Panc1 (cell line): ENCODE results near the gene ABCC8. TPM values are rescaled to one million over a fixed set of nuclear protein-coding genes. Genes with fewer than 3 reads are reported as not detected.

Experiments
- ATAC-seq: fragments of 200-7000 bp; cut with Tn5 transposase; 2 replicates; pipeline ENCODE4 v1.9.1; 2020; ENCODE audit warnings: mild to moderate bottlenecking, moderate library complexity
- BruUV-seq: library from RNA; stranded (reverse); fragments of 400-500 nt; replicated peaks from 2 replicates; lab custom pipeline; 2021; lab: Mats Ljungman, UMichigan
- CTCF ChIA-PET: fragments of 300-600 bp; sonication (Branson Sonifier 250); formaldehyde crosslinking; loops from one replicate; lab custom pipeline; 2022; ENCODE audit warnings: antibody characterized with exemption; lab: Charles Lee
- POLR2A ChIA-PET: fragments of 300-600 bp; sonication (Branson Sonifier 250); formaldehyde crosslinking; loops from one replicate; lab custom pipeline; 2022; ENCODE audit warnings: antibody characterized with exemption; lab: Charles Lee
- DNase-seq: peaks from one replicate; pipeline ENCODE4 v3.0.0-alpha.2; 2010; ENCODE audit warnings: low read depth, low spot score
- H3K27ac ChIP-seq: 2 replicates; pipeline ENCODE4 v1.5.1; 2011; ENCODE audit warnings: mild to moderate bottlenecking, low read length, inconsistent platforms
- H3K27me3 ChIP-seq: fragments of 200-500 bp; sonication (Bioruptor generic); 2 replicates; pipeline ENCODE4 v1.6.0; 2014; ENCODE audit warnings: low read length, inconsistent platforms; ENCODE audit not compliant: control insufficient read depth, insufficient read depth
- H3K36me3 ChIP-seq: fragments of 200-500 bp; sonication (Bioruptor generic); 2 replicates; pipeline ENCODE4 v1.5.1; 2014; ENCODE audit warnings: inconsistent platforms, mild to moderate bottlenecking, low read length, moderate library complexity; ENCODE audit not compliant: control insufficient read depth, insufficient read depth
- H3K4me1 ChIP-seq: 2 replicates; pipeline ENCODE4 v1.5.1; 2011; ENCODE audit warnings: inconsistent platforms, mild to moderate bottlenecking, low read length, moderate library complexity; ENCODE audit not compliant: control insufficient read depth, insufficient read depth
- H3K4me3 ChIP-seq, 2 experiments: 2 replicates each; pipeline ENCODE4 v1.5.1; 2011 to 2012; ENCODE audit warnings: low read depth in 2 of 2, low read length in 2 of 2, mild to moderate bottlenecking in 2 of 2, inconsistent platforms in 1 of 2, moderate library complexity in 1 of 2
- H3K9me3 ChIP-seq: fragments of 200-500 bp; sonication (Bioruptor generic); 2 replicates; pipeline ENCODE4 v1.5.1; 2014; ENCODE audit warnings: low read depth, mild to moderate bottlenecking, inconsistent platforms, low read length, moderate library complexity; ENCODE audit not compliant: control insufficient read depth, insufficient read depth
- POLR2AphosphoS5 ChIP-seq: IDR thresholded peaks from 2 replicates; pipeline ENCODE4 v1.6.1; 2012; ENCODE audit warnings: mild to moderate bottlenecking, low read depth, low read length, moderate library complexity
- SIN3A ChIP-seq: IDR thresholded peaks from 2 replicates; pipeline ENCODE4 v1.6.1; 2012; ENCODE audit warnings: low read depth, mild to moderate bottlenecking, low read length, moderate library complexity, borderline replicate concordance; ENCODE audit not compliant: insufficient read depth
- TCF7L2 ChIP-seq: IDR thresholded peaks from 2 replicates; pipeline ENCODE4 v1.6.1; 2011; ENCODE audit warnings: mild to moderate bottlenecking, low read depth, low read length, inconsistent platforms
- in situ Hi-C: cut with HindIII; loops from 2 replicates; pipeline ENCODE4 v1.10.0; 2016; ENCODE audit warnings: low sequenced_read_pairs, low pct_unique_long_range_greater_than_20kb
- intact Hi-C: fragments of 100-400 bp; cut with micrococcal nuclease; formaldehyde crosslinking; loops from one replicate; pipeline ENCODE4 v1.10.0; 2022; ENCODE audit not compliant: unreplicated experiment
- total RNA-seq: library from RNA; stranded (reverse); gene quantifications from one replicate; pipeline ENCODE4 v1.2.1, GENCODE V29; 2021; ENCODE audit not compliant: unreplicated experiment
- TF ChIP-seq, protein P1 (sequence below), 2 experiments: IDR thresholded peaks; 2 replicates each; pipeline ENCODE4 v1.6.1; 2011 to 2012; ENCODE audit warnings: low read depth in 2 of 2, control low read depth in 1 of 2, low read length in 1 of 2, mild to moderate bottlenecking in 1 of 2, moderate library complexity in 1 of 2; ENCODE audit not compliant: insufficient read depth in 1 of 2
- TF ChIP-seq, protein P2 (sequence below): fragments of 450-650 bp; IDR thresholded peaks from 2 replicates; pipeline ENCODE4 v1.5.1; 2017; ENCODE audit warnings: mild to moderate bottlenecking

ABCC8 gene
- total RNA-seq, 1 experiment from 2014 or later: 0.18 TPM

DNA sequence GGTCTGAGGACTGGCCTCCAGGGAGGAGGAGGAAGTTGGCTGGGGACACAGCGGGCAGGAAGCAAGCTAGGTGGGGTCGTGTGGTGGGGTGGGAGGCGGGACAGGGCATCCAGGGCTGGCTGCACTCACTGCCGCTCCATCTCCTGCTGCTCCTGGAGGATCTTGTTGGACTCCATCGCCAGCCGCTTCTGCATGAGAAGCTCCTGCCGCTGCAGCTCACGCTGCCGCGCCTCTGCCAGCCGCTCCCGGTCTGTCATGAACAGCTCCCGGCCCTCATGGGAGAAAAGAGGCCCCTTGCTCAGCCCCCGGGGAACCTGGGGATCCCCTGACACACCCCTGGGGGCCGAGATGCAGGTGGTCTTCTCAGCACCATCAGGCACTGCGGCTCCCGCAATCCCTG is 46.0 kb upstream of the ABCC8 start:
- in situ Hi-C loops (no loop called here), intact Hi-C loops (no loop called here)
- Histone ChIP-seq H3K4me1 (no peaks in the 10 kb centered on the region), H3K27ac (no peak overlapping the region), H3K36me3 (no peaks in the 10 kb centered on the region), H3K9me3 (no peaks in the 10 kb centered on the region), H3K27me3 (no peaks in the 10 kb centered on the region), H3K4me3 (no peak overlapping the region)
- ChIA-PET CTCF (no interaction called here), POLR2A (no interaction called here)
- DNase-seq (no peak), ATAC-seq (no peak)
- BruUV-seq: no TSS peak
- TF ChIP-seq, protein P1, sequence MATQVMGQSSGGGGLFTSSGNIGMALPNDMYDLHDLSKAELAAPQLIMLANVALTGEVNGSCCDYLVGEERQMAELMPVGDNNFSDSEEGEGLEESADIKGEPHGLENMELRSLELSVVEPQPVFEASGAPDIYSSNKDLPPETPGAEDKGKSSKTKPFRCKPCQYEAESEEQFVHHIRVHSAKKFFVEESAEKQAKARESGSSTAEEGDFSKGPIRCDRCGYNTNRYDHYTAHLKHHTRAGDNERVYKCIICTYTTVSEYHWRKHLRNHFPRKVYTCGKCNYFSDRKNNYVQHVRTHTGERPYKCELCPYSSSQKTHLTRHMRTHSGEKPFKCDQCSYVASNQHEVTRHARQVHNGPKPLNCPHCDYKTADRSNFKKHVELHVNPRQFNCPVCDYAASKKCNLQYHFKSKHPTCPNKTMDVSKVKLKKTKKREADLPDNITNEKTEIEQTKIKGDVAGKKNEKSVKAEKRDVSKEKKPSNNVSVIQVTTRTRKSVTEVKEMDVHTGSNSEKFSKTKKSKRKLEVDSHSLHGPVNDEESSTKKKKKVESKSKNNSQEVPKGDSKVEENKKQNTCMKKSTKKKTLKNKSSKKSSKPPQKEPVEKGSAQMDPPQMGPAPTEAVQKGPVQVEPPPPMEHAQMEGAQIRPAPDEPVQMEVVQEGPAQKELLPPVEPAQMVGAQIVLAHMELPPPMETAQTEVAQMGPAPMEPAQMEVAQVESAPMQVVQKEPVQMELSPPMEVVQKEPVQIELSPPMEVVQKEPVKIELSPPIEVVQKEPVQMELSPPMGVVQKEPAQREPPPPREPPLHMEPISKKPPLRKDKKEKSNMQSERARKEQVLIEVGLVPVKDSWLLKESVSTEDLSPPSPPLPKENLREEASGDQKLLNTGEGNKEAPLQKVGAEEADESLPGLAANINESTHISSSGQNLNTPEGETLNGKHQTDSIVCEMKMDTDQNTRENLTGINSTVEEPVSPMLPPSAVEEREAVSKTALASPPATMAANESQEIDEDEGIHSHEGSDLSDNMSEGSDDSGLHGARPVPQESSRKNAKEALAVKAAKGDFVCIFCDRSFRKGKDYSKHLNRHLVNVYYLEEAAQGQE (IDR thresholded peaks at IDR 0.05; ENCODE audit: insufficient read depth in 1 of 2, low read depth in 2 of 2, low read length in 1 of 2): no peak
- TF ChIP-seq, protein P2, sequence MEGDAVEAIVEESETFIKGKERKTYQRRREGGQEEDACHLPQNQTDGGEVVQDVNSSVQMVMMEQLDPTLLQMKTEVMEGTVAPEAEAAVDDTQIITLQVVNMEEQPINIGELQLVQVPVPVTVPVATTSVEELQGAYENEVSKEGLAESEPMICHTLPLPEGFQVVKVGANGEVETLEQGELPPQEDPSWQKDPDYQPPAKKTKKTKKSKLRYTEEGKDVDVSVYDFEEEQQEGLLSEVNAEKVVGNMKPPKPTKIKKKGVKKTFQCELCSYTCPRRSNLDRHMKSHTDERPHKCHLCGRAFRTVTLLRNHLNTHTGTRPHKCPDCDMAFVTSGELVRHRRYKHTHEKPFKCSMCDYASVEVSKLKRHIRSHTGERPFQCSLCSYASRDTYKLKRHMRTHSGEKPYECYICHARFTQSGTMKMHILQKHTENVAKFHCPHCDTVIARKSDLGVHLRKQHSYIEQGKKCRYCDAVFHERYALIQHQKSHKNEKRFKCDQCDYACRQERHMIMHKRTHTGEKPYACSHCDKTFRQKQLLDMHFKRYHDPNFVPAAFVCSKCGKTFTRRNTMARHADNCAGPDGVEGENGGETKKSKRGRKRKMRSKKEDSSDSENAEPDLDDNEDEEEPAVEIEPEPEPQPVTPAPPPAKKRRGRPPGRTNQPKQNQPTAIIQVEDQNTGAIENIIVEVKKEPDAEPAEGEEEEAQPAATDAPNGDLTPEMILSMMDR: no peak
- TF ChIP-seq TCF7L2 (no peak), POLR2AphosphoS5 (no peak), SIN3A (no peak)

DNA sequence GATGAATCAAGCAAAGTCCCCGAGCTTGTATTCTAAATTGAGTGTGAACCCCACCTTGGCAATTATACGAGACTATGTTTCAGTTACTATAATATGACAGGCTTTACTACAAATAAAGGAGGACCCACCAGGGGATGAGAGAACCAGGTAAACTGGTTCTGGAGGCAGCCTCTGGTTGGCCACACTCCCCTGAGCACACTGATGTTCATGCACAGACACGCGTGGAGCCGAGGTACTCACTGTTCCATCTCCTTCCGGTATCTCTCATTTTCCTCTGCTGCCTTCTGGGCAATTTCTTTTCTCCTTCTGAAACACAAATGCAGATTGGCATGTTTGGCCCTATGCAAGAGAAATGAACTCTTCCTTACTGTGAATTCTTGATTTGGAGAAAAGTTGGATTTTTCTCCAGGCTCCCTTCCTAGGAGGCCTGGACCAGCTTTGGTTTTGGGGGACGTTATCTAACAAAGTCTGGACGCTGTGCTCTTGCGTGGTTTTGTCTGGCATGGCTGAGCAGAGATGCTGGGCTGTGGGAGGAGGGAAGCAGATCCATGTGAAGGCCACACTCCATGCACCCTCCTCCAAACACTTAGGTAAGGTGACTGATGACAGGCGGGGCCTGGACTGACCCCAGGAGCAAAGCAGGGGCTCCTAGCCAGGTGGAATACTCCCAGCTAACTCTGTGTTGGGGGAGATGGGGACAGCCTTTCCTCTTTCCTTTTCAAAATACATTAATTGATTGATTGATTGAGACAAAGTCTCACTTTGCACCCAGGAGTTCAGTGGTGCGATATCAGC is 44.7 kb upstream of the ABCC8 start:
- ChIA-PET CTCF (no interaction called here), POLR2A (interaction anchor here (1.1 kb wide), 1 partner anchor 11 kb away, joined by 3 read pairs; no protein-coding TSS in a partner anchor)
- BruUV-seq: no TSS peak
- intact Hi-C loops: no loop called here
- TF ChIP-seq, protein P1 (IDR thresholded peaks at IDR 0.05; ENCODE audit: insufficient read depth in 1 of 2, low read depth in 2 of 2, low read length in 1 of 2): no peak
- no peak for TF ChIP-seq SIN3A
- TF ChIP-seq POLR2AphosphoS5: no peak
- TF ChIP-seq TCF7L2: no peak
- TF ChIP-seq, protein P2: no peak
- Histone ChIP-seq H3K9me3 (no peaks in the 10 kb centered on the region), H3K4me3 (no peak overlapping the region), H3K4me1 (no peaks in the 10 kb centered on the region), H3K27ac (no peak overlapping the region), H3K27me3 (no peaks in the 10 kb centered on the region), H3K36me3 (no peaks in the 10 kb centered on the region)
- in situ Hi-C loops: no loop called here
- ATAC-seq (no peak), DNase-seq (no peak)
